A549 (cell line): ENCODE data around the gene OR1J2. TPM values are rescaled to one million over a fixed set of nuclear protein-coding genes. Genes with fewer than 3 reads are reported as not detected.

ENCODE experiments used
- ATAC-seq, 2 experiments: fragments of 200-7000 bp in 1 of 2; fragments of >200 bp in 1 of 2; cut with Nextera tagmentation in 1 of 2; cut with Tn5 transposase in 1 of 2; 3 replicates each; pipeline versions ENCODE4 v1.8.0 to v1.9.1; 2018 to 2020; ENCODE audit warnings: mild to moderate bottlenecking in 1 of 2, moderate library complexity in 1 of 2
- CTCF ChIA-PET: fragments of 300-600 bp; sonication (Branson Sonifier 250); formaldehyde crosslinking; extraction: SDS; loops from one replicate; lab custom pipeline; 2021; ENCODE audit warnings: antibody characterized with exemption, inconsistent platforms; lab: Yijun Ruan, JAX
- POLR2A ChIA-PET: fragments of 350-600 bp; formaldehyde crosslinking; extraction: SDS; loops from one replicate; lab custom pipeline; 2021; ENCODE audit warnings: antibody characterized with exemption, inconsistent platforms; lab: Yijun Ruan, JAX
- DNase-seq, 2 experiments: peaks; one replicate each; pipeline versions ENCODE4 v3.0.0 to v3.0.0-alpha.2; 2011 to 2016; ENCODE audit warnings: low read depth in 1 of 2, low spot score in 1 of 2
- FAIRE-seq: peaks from 2 replicates; lab custom pipeline; 2011; peaks lifted over from hg19 to GRCh38; lab: Jason Lieb, UNC
- H3K27ac ChIP-seq, 2 experiments: fragments of >200 bp; sonication (Bioruptor Twin); formaldehyde crosslinking; 3 replicates each; pipeline ENCODE4 v1.5.1; 2016 to 2017
- H3K4me1 ChIP-seq: fragments of >200 bp; sonication (Bioruptor Twin); formaldehyde crosslinking; 3 replicates; pipeline ENCODE4 v1.6.1; 2016
- H3K4me2 ChIP-seq: fragments of >200 bp; sonication (Bioruptor Twin); formaldehyde crosslinking; 3 replicates; pipeline ENCODE4 v1.6.1; 2016
- H3K4me3 ChIP-seq: fragments of >200 bp; sonication (Bioruptor Twin); formaldehyde crosslinking; 3 replicates; pipeline ENCODE4 v1.5.1; 2016
- H3K9me3 ChIP-seq: fragments of >200 bp; sonication (Bioruptor Twin); formaldehyde crosslinking; 3 replicates; pipeline ENCODE4 v1.6.1; 2016
- BHLHE40 ChIP-seq: IDR thresholded peaks from 2 replicates; pipeline ENCODE4 v1.6.1; 2012; ENCODE audit warnings: low read depth, low read length, inconsistent platforms
- CBX2 ChIP-seq: fragments of 200-600 bp; sonication (generic); IDR thresholded peaks from 2 replicates; pipeline ENCODE4 v1.6.1; 2016; ENCODE audit warnings: low read depth, mild to moderate bottlenecking, borderline replicate concordance
- CBX8 ChIP-seq: fragments of 200-600 bp; sonication (generic); IDR thresholded peaks from 2 replicates; pipeline ENCODE4 v1.6.1; 2016
- CEBPB ChIP-seq, 2 experiments: fragments of >200 bp in 1 of 2; sonication (Bioruptor Twin) in 1 of 2; formaldehyde crosslinking in 1 of 2; IDR thresholded peaks; 2 replicates each; pipeline ENCODE4 v1.6.1; 2012 to 2016
- EP300 ChIP-seq, 2 experiments: fragments of >200 bp; sonication (Bioruptor Twin); formaldehyde crosslinking; IDR thresholded peaks; 2 replicates in 1 of 2; 3 replicates in 1 of 2; pipeline ENCODE4 v1.6.1; 2016 to 2017
- FOSL2 ChIP-seq, 2 experiments: fragments of 450-650 bp in 1 of 2; fragments of >200 bp in 1 of 2; sonication (Bioruptor Twin) in 1 of 2; formaldehyde crosslinking; IDR thresholded peaks; 2 replicates each; pipeline versions ENCODE4 v1.5.0 to v1.6.1; 2016 to 2020; ENCODE audit warnings: mild to moderate bottlenecking in 1 of 2, moderate library complexity in 1 of 2
- FOXS1 ChIP-seq: fragments of 250-450 bp; sonication (Bioruptor Pico); IDR thresholded peaks from 2 replicates; pipeline ENCODE4 v1.5.0; 2020; ENCODE audit warnings: mild to moderate bottlenecking, moderate library complexity
- HDAC2 ChIP-seq: fragments of 200-600 bp; sonication (generic); IDR thresholded peaks from 2 replicates; pipeline ENCODE4 v1.6.1; 2016
- HEYL ChIP-seq: fragments of 250-450 bp; sonication (Bioruptor Pico); IDR thresholded peaks from 2 replicates; pipeline ENCODE4 v1.8.0; 2021; ENCODE audit warnings: mild to moderate bottlenecking, moderate library complexity
- MYC ChIP-seq: IDR thresholded peaks from 2 replicates; pipeline ENCODE4 v1.6.1; 2012; ENCODE audit warnings: mild to moderate bottlenecking, inconsistent platforms, low read length, improper control_type of control experiment, borderline replicate concordance
- NFE2L2 ChIP-seq: fragments of 150-350 bp; conservative IDR thresholded peaks from 2 replicates; pipeline ENCODE4 v1.6.1; 2014; ENCODE audit warnings: low read length
- NPAS2 ChIP-seq: fragments of 250-450 bp; sonication (Bioruptor Pico); IDR thresholded peaks from 2 replicates; pipeline ENCODE4 v1.8.0; 2022; ENCODE audit warnings: mild to moderate bottlenecking, moderate library complexity, borderline replicate concordance
- PHF8 ChIP-seq: fragments of 200-600 bp; sonication (generic); IDR thresholded peaks from 2 replicates; pipeline ENCODE4 v1.6.1; 2016; ENCODE audit warnings: low read depth, mild to moderate bottlenecking, antibody characterized with exemption, moderate library complexity, borderline replicate concordance
- POLR2AphosphoS2 ChIP-seq: conservative IDR thresholded peaks from 2 replicates; pipeline ENCODE4 v1.6.1; 2012; ENCODE audit warnings: low read length, improper control_type of control experiment, inconsistent platforms
- RAD21 ChIP-seq, 2 experiments: fragments of >200 bp in 1 of 2; sonication (Bioruptor Twin) in 1 of 2; formaldehyde crosslinking in 1 of 2; IDR thresholded peaks in 1 of 2; conservative IDR thresholded peaks in 1 of 2; 2 replicates in 1 of 2; 3 replicates in 1 of 2; pipeline ENCODE4 v1.6.1; 2012 to 2018; ENCODE audit warnings: inconsistent platforms in 1 of 2
- RARB ChIP-seq: fragments of 250-450 bp; sonication (Bioruptor Pico); IDR thresholded peaks from 2 replicates; pipeline ENCODE4 v1.8.0; 2021; ENCODE audit warnings: mild to moderate bottlenecking, moderate library complexity
- ZC3H11A ChIP-seq: fragments of 450-650 bp; IDR thresholded peaks from 2 replicates; pipeline ENCODE4 v1.6.1; 2014; ENCODE audit warnings: antibody characterized with exemption, mild to moderate bottlenecking
- ZNF302 ChIP-seq: fragments of 250-450 bp; sonication (Bioruptor Pico); IDR thresholded peaks from 2 replicates; pipeline ENCODE4 v1.9.0; 2021; ENCODE audit warnings: inconsistent platforms, mild to moderate bottlenecking, moderate library complexity
- ZSCAN20 ChIP-seq: fragments of 250-450 bp; sonication (Bioruptor Pico); IDR thresholded peaks from 2 replicates; pipeline ENCODE4 v1.8.0; 2022; ENCODE audit warnings: mild to moderate bottlenecking, moderate library complexity
- WGBS: methylation state at CpG from one replicate; pipeline ENCODE4 v1.1.6; 2017; ENCODE audit errors: missing lambda C conversion rate; 5-methylcytosine and 5-hydroxymethylcytosine counted together
- polyA plus RNA-seq, 4 experiments: library from polyadenylated mRNA; depleted of rRNA in 3 of 4; stranded (reverse); fragments of >200 nt; fragmentation: RNase III in 1 of 4; extraction: RNeasy Plus Mini Kit Qiagen cat#74134 plus additional on column Dnase treatment in 1 of 4; gene quantifications; 2 replicates in 3 of 4; 3 replicates in 1 of 4; pipeline ENCODE4 v1.2.3, GENCODE V29; 2011 to 2017
- TF ChIP-seq, protein P1 (sequence below): fragments of 250-450 bp; sonication (Bioruptor Pico); IDR thresholded peaks from 2 replicates; pipeline ENCODE4 v1.5.0; 2020; ENCODE audit warnings: low read depth, mild to moderate bottlenecking, moderate library complexity
- TF ChIP-seq, protein P2 (sequence below): fragments of >200 bp; sonication (Bioruptor Twin); formaldehyde crosslinking; IDR thresholded peaks from 3 replicates; pipeline ENCODE4 v1.5.1; 2016
- TF ChIP-seq, protein P3 (sequence below): fragments of 450-650 bp; IDR thresholded peaks from 2 replicates; pipeline ENCODE4 v1.6.1; 2014; ENCODE audit warnings: antibody characterized with exemption

OR1J2 gene
- polyA plus RNA-seq, 2 of the 4 experiments (the other 2 are of a cell fraction), result 0.09 to 0.21 TPM

DNA sequence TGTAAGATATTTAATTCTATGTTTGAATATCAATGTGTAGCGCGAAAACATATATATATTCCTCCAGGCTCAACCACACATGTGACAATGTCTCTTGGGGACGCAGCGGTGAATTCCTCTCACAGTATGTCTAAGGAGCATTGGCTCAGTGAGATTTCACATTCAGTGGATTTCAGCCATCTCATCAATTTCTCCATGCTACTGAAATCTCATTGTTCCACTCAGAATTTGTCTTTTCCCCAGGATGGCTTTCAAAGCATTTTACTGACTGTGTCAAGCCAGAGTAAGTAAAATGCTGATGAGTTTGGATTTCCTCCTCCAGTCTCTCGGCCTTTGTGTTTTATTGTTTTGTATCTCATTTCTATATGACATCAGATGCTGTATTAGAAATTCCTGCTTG is 31.5 kb upstream of the OR1J2 start:
- Histone ChIP-seq H3K9me3 (no peaks in the 10 kb centered on the region), H3K27ac (no peak overlapping the region), H3K4me3 (no peak overlapping the region), H3K4me1 (no peaks in the 10 kb centered on the region), H3K4me2 (no peak overlapping the region)
- TF ChIP-seq CBX8 (no peak), RARB (CRISPR knock-in tag) (no peak), HDAC2 (no peak), HEYL (no peak), ZSCAN20 (CRISPR knock-in tag) (no peak), CBX2 (no peak), MYC (no peak), EP300 (IDR thresholded peaks at IDR 0.05) (no peak), CEBPB (IDR thresholded peaks at IDR 0.05) (no peak)
- TF ChIP-seq, protein P1, sequence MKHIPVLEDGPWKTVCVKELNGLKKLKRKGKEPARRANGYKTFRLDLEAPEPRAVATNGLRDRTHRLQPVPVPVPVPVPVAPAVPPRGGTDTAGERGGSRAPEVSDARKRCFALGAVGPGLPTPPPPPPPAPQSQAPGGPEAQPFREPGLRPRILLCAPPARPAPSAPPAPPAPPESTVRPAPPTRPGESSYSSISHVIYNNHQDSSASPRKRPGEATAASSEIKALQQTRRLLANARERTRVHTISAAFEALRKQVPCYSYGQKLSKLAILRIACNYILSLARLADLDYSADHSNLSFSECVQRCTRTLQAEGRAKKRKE (CRISPR knock-in tag), result no peak
- TF ChIP-seq, protein P2, sequence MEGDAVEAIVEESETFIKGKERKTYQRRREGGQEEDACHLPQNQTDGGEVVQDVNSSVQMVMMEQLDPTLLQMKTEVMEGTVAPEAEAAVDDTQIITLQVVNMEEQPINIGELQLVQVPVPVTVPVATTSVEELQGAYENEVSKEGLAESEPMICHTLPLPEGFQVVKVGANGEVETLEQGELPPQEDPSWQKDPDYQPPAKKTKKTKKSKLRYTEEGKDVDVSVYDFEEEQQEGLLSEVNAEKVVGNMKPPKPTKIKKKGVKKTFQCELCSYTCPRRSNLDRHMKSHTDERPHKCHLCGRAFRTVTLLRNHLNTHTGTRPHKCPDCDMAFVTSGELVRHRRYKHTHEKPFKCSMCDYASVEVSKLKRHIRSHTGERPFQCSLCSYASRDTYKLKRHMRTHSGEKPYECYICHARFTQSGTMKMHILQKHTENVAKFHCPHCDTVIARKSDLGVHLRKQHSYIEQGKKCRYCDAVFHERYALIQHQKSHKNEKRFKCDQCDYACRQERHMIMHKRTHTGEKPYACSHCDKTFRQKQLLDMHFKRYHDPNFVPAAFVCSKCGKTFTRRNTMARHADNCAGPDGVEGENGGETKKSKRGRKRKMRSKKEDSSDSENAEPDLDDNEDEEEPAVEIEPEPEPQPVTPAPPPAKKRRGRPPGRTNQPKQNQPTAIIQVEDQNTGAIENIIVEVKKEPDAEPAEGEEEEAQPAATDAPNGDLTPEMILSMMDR, result no peak
- TF ChIP-seq, protein P3, sequence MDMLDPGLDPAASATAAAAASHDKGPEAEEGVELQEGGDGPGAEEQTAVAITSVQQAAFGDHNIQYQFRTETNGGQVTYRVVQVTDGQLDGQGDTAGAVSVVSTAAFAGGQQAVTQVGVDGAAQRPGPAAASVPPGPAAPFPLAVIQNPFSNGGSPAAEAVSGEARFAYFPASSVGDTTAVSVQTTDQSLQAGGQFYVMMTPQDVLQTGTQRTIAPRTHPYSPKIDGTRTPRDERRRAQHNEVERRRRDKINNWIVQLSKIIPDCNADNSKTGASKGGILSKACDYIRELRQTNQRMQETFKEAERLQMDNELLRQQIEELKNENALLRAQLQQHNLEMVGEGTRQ, result no peak
- CTCF ChIA-PET, result interaction anchor here (1.2 kb wide), 1 partner anchor 11 kb away, joined by 3 read pairs; no protein-coding TSS in a partner anchor
- POLR2A ChIA-PET, result no interaction called here
- WGBS, result 95% methylated on average over 5 of the region's 5 CpGs
- DNase-seq (no peak), ATAC-seq (no peak), FAIRE-seq (no peak)

DNA sequence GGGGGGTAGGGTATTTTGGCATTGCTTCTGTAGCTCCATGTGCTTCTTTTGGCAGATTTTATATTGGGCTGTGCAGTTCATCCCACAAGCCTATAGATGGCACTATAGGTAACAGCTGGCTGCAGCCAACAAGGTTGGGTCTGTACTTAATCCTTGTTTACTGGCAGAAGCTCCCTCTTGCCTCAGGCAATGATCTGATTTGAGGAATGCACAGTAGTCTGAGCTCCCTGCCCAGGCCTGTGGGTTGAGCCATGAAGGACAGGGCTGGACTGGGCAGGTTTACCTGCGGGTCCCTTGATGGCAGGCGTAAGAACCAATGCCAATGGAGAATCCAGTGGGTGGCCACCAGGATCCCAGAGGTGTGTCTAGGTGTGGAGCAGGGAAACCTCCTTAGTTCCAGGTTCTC is 11.7 kb upstream of the OR1J2 start:
- TF ChIP-seq RAD21 (conservative IDR thresholded peaks at IDR 0.05 in 1 of 2, IDR thresholded peaks at IDR 0.05 in 1 of 2) (peak; percentile 33 to 56; a peak in 2 of 5 replicates), ZC3H11A (no peak), BHLHE40 (no peak), CBX8 (no peak), ZNF302 (no peak), POLR2AphosphoS2 (no peak), PHF8 (no peak), NPAS2 (CRISPR knock-in tag) (no peak), FOXS1 (CRISPR knock-in tag) (no peak), NFE2L2 (no peak), FOSL2 (IDR thresholded peaks at IDR 0.05) (no peak), FOSL2 (CRISPR knock-in tag; IDR thresholded peaks at IDR 0.05) (no peak), MYC (no peak)
- TF ChIP-seq, protein P2, result 0 out of 3 replicates have a peak, but pooled peaks have one; percentile 25
- TF ChIP-seq, protein P3, result no peak
- FAIRE-seq, result no peak
- H3K4me2 ChIP-seq, result no peak overlapping the region
- no peak overlapping the region for H3K27ac ChIP-seq
- POLR2A ChIA-PET, result no interaction called here
- peaks cover 3% of the 10 kb centered on the region; the same call in 1 of the 3 replicates for H3K9me3 ChIP-seq
- WGBS, result 54% methylated on average over 2 of the region's 2 CpGs
- CTCF ChIA-PET, result interaction anchor here (0.5 to 2.4 kb wide), 8 partner anchors 9 to 376 kb away, joined by 3 to 9 read pairs (median 3); no protein-coding TSS in a partner anchor
- no peaks in the 10 kb centered on the region for H3K4me1 ChIP-seq
- H3K4me3 ChIP-seq, result no peak overlapping the region
- peak; percentile 13 to 27 for DNase-seq
- peak; percentile 24 to 54; a peak in 4 of 6 replicates for ATAC-seq
